ENCODE results near the gene HRH3.

HRH3 gene

GRCh38 chr20:62224113-62224855 lies 4.2 kb upstream of the HRH3 start:
- DNase-seq (no peak), ATAC-seq (replicated peaks) (no peak)
- Mint-ChIP-seq H3K27me3 (peaks cover 47 to 68% of the 10 kb centered on the region in 2 donors), H3K27ac (peak overlapping the region in 1 of 2 donors; percentile 22), H3K36me3 (ENCODE audit: insufficient read depth) (no peaks in the 10 kb centered on the region), H3K4me3 (no peak overlapping the region), H3K9me3 (no peaks in the 10 kb centered on the region), H3K4me1 (ENCODE audit: low read depth in 2 of 2) (peaks cover under 1 to 2% of the 10 kb centered on the region in 2 donors)

GRCh38 chr20:62223571-62223970 lies 3.5 kb upstream of the HRH3 start:
- no peak for ATAC-seq (replicated peaks)
- no peak for DNase-seq
- peaks cover 53 to 75% of the 10 kb centered on the region in 2 donors for H3K27me3 Mint-ChIP-seq

GRCh38 chr20:62222972-62223371 lies 2.9 kb upstream of the HRH3 start:
- ATAC-seq (replicated peaks) (no peak), DNase-seq (no peak)
- H3K4me1 Mint-ChIP-seq (ENCODE audit: low read depth in 2 of 2), result peaks cover 5 to 6% of the 10 kb centered on the region in 2 donors
- H3K27ac Mint-ChIP-seq, result no peak overlapping the region
- no peaks in the 10 kb centered on the region for H3K36me3 Mint-ChIP-seq (ENCODE audit: insufficient read depth)
- no peak overlapping the region for H3K4me3 Mint-ChIP-seq
- H3K9me3 Mint-ChIP-seq, result no peaks in the 10 kb centered on the region
- H3K27me3 Mint-ChIP-seq, result peaks cover 53 to 81% of the 10 kb centered on the region in 2 donors

More at GRCh38 chr20:62223571-62223970, 3.5 kb upstream of the HRH3 start:
- no peaks in the 10 kb centered on the region for H3K9me3 Mint-ChIP-seq
- H3K36me3 Mint-ChIP-seq (ENCODE audit: insufficient read depth), result no peaks in the 10 kb centered on the region
- peaks cover 5 to 6% of the 10 kb centered on the region in 2 donors for H3K4me1 Mint-ChIP-seq (ENCODE audit: low read depth in 2 of 2)
- H3K27ac Mint-ChIP-seq, result no peak overlapping the region
- H3K4me3 Mint-ChIP-seq, result no peak overlapping the region

GRCh38 chr20:62222266-62222850 lies 2.3 kb upstream of the HRH3 start:
- Mint-ChIP-seq H3K9me3 (no peaks in the 10 kb centered on the region), H3K36me3 (ENCODE audit: insufficient read depth) (no peaks in the 10 kb centered on the region), H3K27ac (no peak overlapping the region), H3K4me3 (no peak overlapping the region), H3K4me1 (ENCODE audit: low read depth in 2 of 2) (peaks cover 5 to 6% of the 10 kb centered on the region in 2 donors), H3K27me3 (peaks cover 53 to 87% of the 10 kb centered on the region in 2 donors)
- ATAC-seq (replicated peaks) (no peak), DNase-seq (no peak)

- no peak for ATAC-seq (replicated peaks)
- Mint-ChIP-seq H3K36me3 (ENCODE audit: insufficient read depth) (no peaks in the 10 kb centered on the region), H3K27ac (no peak overlapping the region), H3K4me1 (ENCODE audit: low read depth in 2 of 2) (peaks cover 5 to 6% of the 10 kb centered on the region in 2 donors), H3K4me3 (peak overlapping the region; percentile 38 to 43), H3K27me3 (peaks cover 44 to 82% of the 10 kb centered on the region in 2 donors), H3K9me3 (no peaks in the 10 kb centered on the region)
- no peak for DNase-seq
These were observed 839 bp upstream of the HRH3 start for GRCh38 chr20:62220666-62221568.

GRCh38 chr20:62219101-62219991 lies 732 bp downstream of the HRH3 start:
- ATAC-seq (replicated peaks) (peak; percentile 16), DNase-seq (no peak)
- Mint-ChIP-seq H3K4me3 (peak overlapping the region; percentile 64 to 69), H3K36me3 (ENCODE audit: insufficient read depth) (no peaks in the 10 kb centered on the region), H3K4me1 (ENCODE audit: low read depth in 2 of 2) (peaks cover 5 to 6% of the 10 kb centered on the region in 2 donors), H3K9me3 (no peaks in the 10 kb centered on the region), H3K27ac (peak overlapping the region in 1 of 2 donors; percentile 44), H3K27me3 (peaks cover 31 to 86% of the 10 kb centered on the region in 2 donors)

GRCh38 chr20:62217913-62218773 lies 1.9 kb downstream of the HRH3 start:
- DNase-seq, result no peak
- peaks cover 27 to 80% of the 10 kb centered on the region in 2 donors for H3K27me3 Mint-ChIP-seq

GRCh38 chr20:62216636-62217566 lies 3.2 kb downstream of the HRH3 start:
- H3K4me1 Mint-ChIP-seq (ENCODE audit: low read depth in 2 of 2), result peaks cover 5 to 6% of the 10 kb centered on the region in 2 donors
- ATAC-seq (replicated peaks) (no peak), DNase-seq (no peak)
- H3K27me3 Mint-ChIP-seq, result peaks cover 20 to 68% of the 10 kb centered on the region in 2 donors
- no peaks in the 10 kb centered on the region for H3K36me3 Mint-ChIP-seq (ENCODE audit: insufficient read depth)
- H3K27ac Mint-ChIP-seq, result no peak overlapping the region
- no peak overlapping the region for H3K4me3 Mint-ChIP-seq
- no peaks in the 10 kb centered on the region for H3K9me3 Mint-ChIP-seq

More at GRCh38 chr20:62217913-62218773, 1.9 kb downstream of the HRH3 start:
- H3K4me1 Mint-ChIP-seq (ENCODE audit: low read depth in 2 of 2), result peaks cover 5 to 6% of the 10 kb centered on the region in 2 donors
- H3K9me3 Mint-ChIP-seq, result no peaks in the 10 kb centered on the region
- ATAC-seq (replicated peaks), result no peak
- H3K36me3 Mint-ChIP-seq (ENCODE audit: insufficient read depth), result no peaks in the 10 kb centered on the region
- H3K4me3 Mint-ChIP-seq, result no peak overlapping the region
- no peak overlapping the region for H3K27ac Mint-ChIP-seq

GRCh38 chr20:62215991-62216635 lies 4.0 kb downstream of the HRH3 start:
- DNase-seq, result no peak
- H3K27me3 Mint-ChIP-seq, result peaks cover 13 to 63% of the 10 kb centered on the region in 2 donors
- no peaks in the 10 kb centered on the region for H3K36me3 Mint-ChIP-seq (ENCODE audit: insufficient read depth)
- H3K27ac Mint-ChIP-seq, result no peak overlapping the region
- ATAC-seq (replicated peaks), result no peak
- no peaks in the 10 kb centered on the region for H3K9me3 Mint-ChIP-seq
- peaks cover 5 to 6% of the 10 kb centered on the region in 2 donors for H3K4me1 Mint-ChIP-seq (ENCODE audit: low read depth in 2 of 2)
- H3K4me3 Mint-ChIP-seq, result no peak overlapping the region

GRCh38 chr20:62215020-62215990 lies 4.8 kb downstream of the HRH3 start:
- H3K27me3 Mint-ChIP-seq, result peaks cover 7 to 59% of the 10 kb centered on the region in 2 donors
- no peak for ATAC-seq (replicated peaks)

More at GRCh38 chr20:62215020-62215990, 4.8 kb downstream of the HRH3 start:
- no peaks in the 10 kb centered on the region for H3K36me3 Mint-ChIP-seq (ENCODE audit: insufficient read depth)
- no peaks in the 10 kb centered on the region for H3K9me3 Mint-ChIP-seq
- DNase-seq, result no peak
- no peak overlapping the region for H3K4me3 Mint-ChIP-seq
- H3K4me1 Mint-ChIP-seq (ENCODE audit: low read depth in 2 of 2), result peaks cover 4 to 5% of the 10 kb centered on the region in 2 donors
- H3K27ac Mint-ChIP-seq, result no peak overlapping the region

Data from effector memory CD8-positive, alpha-beta T cell (primary cell).